HL-60 (cell line): ENCODE results near the gene MFSD6L.

Experiments
- CTCF ChIP-seq: IDR thresholded peaks from one replicate; pipeline ENCODE4 v1.5.1; 2011; ENCODE audit warnings: low read length, control low read depth, inconsistent platforms; ENCODE audit not compliant: insufficient read depth
- SPI1 ChIP-seq: IDR thresholded peaks from 2 replicates; pipeline ENCODE4 v1.6.1; 2012; ENCODE audit warnings: low read depth, mild to moderate bottlenecking, borderline replicate concordance

- TF ChIP-seq SPI1 (no peak), CTCF (no peak)
These were observed 24.1 kb upstream of the MFSD6L start for GRCh38 chr17:8823279-8823678.
